Measurements from ENCODE around the gene IFITM5.

- TF ChIP-seq CTCF (IDR thresholded peaks at IDR 0.05) (no peak), POLR2A (IDR thresholded peaks at IDR 0.05) (no peak)
Observed at GRCh38 chr11:342328-342727, 43.0 kb upstream of the IFITM5 start.
